COLO668 (cell line): ENCODE measurements around the gene PGAP2.
"Not testable (repeated sequence)": the region's sequence is repeated elsewhere in the genome, so short reads cannot be mapped to it uniquely, and the experiment has no call there.

Experiments used
- DNase-seq: peaks from one replicate; lab custom pipeline; 2025; ENCODE audit not compliant: unreplicated experiment; lab: John Stamatoyannopoulos, UW

The PGAP2 gene

DNA sequence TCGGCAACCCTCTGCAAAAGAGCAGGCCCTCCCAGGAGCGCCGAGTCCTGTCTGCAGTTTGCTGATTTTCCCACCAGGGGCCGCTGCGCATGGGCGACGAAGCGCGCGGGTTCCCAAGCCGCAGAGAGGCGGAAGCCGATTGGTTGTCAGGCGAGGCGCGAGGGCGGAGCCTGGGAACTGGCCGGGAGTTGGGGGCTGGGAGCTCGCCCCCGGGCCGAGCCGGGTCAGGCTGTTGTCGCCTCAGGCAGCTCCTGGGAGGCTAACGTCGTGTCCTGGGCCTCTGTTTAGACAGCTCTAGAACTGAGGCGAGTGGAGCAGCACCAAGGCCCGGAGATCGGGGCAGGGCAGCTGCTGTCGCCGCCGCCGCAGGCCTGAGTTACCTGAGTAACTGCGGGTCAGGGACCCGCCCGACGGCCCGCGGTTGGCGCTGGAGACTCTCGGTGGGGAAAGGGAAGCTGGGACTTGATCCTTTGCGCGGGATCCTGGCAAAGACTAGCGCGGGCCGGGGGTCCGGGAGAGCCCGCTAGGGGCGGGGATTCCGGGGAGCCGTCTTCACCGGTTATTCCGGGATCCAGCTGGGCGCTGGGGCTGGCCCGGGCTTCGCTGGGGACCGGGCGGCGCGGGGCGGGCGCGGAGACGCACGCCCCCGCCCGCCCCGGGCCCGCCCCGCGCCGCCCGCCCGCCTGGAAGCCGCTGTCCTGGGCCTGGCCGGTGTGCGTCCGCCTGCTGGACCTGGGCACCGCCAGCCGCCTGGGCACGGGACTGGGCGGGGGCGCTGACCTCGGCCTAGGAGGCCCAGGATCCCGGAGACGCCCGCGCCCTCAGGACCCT is 46.8 kb downstream of the PGAP2 start, which contains the start of gene STIM1:
Gene STIM1 (plus strand): TSS at position 688 of the 831 bp plus-strand sequence. CDS start 607 bp downstream, outside the sequence.
- peak; percentile 93 for DNase-seq

DNA sequence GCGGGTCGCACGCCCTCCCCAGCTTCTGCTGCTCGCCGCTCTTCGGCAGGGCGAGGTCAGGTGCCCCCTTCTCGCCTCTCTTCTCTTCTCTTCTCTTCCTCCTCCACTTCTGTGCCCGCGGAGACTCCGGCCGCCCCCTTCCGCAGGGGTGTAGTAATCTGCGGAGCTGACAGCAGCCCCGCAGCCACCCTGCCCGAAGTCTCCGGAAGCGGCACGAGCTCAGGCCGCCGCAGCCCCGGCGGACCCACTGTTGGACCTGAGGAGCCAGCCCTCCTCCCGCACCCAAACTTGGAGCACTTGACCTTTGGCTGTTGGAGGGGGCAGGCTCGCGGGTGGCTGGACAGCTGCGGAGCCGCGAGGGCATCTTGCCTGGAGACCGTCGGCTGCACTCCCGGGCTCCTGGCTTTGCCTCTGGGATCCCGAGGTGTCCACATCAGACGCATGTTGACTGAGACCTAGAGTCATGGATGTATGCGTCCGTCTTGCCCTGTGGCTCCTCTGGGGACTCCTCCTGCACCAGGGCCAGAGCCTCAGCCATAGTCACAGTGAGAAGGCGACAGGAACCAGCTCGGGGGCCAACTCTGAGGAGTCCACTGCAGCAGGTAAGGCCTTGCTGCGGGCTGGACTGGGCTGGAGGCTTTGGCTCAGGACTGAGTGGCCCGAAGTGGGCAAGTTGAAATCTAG is 47.6 kb downstream of the PGAP2 start:
- peak; percentile 51 for DNase-seq

DNA sequence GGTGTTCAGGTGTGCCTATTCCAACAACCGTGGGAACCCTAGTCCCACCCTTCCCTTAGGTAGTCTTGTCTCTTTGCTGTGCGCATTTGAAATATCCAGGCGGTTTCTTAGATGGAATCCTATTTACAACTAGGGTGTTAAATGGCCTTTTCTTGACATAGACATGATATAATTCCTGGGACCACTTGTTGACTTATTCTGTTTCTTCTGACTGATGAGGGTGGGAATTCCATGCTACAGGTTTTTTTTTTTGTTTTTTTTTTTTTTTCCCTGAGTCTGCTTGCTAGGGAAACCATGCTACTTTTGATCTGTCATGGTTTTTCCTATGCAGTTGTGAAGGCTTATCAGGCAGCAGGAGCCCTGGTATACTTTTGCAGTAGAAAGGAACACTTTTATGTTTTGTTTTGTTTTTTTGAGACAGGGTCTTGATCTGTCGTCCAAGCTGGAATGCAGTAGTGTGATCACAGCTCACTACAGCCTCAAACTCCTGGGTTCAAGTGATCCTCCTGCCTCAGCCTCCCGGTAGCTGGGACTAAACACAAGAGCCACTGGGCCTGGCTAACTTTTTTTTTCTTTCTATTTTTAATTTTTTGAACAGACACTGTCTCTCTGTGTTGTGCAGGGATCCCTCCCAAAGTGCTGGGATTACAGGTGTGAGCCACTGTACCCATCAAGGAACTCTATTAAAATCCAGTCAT is 48.6 kb downstream of the PGAP2 start:
- DNase-seq, result no peak

DNA sequence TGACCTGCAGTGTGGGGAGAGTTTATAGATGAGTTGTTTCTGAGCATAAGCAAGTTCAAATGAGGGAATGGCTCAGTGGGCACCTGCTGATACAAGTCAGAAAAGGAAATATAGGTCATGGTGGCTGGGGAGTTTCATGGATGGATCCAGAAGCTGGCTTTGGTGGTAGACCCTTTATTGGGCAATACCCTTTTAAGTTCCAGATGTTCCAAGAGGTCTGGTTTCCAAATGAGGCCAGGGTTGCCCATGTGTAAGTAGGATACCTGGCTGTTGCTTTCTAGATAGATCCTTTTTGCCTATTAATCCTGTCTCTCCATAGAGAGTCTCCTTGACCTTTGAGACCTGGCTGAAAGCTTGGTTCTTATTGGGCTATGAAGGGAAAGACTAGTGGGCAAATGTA is 49.3 kb downstream of the PGAP2 start:
- no peak for DNase-seq

DNA sequence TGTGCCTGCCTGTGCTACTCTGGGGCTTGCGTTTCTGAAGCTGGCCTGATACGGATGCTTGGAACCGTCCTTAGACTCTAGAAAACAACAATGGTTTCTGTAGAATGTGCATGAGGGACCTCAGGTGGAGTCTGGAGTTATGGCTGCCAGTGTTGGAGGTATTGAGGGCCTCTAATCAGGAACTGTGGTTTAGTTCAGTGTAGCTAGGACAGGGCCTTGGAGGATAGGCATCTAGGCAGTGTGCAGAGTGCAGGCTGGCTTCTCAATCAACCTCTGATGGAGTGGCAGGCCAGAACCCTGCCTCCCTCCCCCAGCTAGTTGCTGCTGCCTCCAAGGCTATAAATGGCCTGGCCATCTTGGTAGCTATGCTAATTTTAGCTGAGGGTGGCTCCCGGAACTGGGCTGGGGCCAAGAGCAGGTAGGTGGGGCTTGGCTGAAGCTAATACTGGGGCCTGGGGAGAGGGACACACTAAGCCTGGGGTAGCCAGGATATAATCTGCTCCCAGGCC is 51.1 kb downstream of the PGAP2 start:
- DNase-seq, result no peak

DNA sequence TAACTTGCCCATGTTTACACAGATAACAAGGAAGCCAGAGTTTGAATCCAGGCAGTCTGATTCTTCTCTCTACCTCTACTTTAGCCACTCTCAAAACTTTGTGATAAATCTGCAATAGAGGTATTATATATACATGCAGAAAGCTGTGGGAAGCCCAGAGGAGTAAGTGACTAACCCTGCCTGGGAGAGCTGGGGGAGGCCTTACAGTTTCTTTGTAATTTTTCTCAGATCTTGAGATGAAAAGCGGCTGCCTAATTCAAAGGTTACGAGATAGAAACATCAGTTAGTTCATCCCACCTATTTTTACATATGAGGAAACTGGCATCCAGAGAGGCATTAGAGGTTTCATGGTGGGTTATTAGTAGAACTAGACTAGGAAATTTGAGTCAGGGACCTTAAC is 52.0 kb downstream of the PGAP2 start:
- DNase-seq, result no peak

DNA sequence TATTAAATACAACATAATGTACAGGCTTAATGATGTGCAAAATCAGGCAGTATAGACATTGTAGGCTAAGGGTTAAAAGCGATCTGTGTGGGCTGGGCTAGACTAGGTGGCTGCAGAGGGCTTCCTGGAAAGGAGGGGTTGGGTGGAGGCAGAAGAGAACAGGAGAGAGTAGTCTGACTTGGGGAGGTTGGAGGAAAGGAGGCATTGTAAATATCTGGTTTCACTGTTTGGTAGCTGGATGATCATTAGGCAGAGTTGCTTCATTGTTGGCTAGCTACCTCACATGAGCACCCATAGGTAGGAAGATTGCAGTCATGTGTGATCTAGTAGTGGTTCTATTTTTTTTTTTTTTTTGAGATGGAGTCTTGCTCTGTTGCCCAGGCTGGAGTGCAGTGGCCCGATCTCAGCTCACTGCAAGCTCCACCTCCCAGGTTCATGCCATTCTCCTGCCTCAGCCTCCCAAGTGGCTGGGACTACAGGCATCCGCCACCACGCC is 52.6 kb downstream of the PGAP2 start:
- not testable (repeated sequence) for DNase-seq

DNA sequence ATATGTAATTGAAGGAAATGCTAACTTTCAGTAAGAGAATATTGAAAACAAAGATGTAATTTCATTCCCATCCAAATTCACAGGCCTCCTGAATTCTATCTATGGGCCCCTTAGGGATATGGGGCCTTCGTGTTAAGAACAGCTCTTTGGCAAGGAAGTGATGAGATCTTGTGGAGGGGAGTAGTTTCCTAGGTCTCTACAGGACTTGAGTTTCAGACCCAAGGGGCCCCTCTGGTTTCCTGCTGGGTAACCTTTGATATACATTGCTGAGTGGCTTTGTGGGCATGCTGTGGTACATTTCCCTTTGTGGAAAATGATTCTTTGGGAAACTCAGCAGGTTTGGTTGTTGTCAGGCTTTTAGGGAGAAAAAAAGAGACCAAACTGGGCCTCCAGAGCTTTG is 53.3 kb downstream of the PGAP2 start:
- no peak for DNase-seq

DNA sequence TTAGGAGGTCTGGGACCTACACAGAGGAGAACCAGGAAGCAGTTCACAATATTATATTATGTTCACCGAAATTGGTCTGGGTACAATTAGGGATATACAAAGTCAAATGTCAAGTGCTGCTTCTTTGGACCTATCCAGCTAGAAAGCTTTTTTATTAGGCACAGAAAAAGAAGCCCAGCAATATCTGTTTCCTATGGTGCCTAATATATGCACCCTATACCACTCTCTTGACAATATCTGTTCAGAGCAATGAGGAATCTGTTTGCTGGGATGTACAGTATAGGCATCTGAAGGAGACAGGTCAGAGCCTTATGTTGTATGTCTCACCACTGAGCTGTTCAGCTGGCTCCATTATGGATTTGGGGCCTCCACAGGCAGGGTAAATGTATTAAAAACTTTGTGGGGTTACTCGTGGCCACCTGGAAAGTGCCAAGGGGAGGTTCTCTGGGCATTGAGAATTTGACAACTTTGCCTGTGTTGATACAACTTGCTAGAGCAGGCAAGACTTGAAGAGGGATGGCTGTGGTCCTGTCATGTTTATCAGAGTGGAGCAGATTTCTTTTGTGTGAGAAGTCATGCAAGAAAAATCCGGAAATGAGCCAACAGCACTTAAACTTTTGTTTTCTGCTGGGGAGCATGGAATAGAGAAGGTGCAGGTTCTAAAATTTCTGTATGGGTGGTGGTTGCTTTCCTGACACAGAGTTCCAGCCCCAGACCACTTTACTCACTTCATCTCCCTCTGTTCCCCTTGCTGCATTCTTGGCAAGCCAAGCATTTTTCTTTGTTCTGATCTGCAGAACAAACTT is 57.2 kb downstream of the PGAP2 start:
- no peak for DNase-seq

DNA sequence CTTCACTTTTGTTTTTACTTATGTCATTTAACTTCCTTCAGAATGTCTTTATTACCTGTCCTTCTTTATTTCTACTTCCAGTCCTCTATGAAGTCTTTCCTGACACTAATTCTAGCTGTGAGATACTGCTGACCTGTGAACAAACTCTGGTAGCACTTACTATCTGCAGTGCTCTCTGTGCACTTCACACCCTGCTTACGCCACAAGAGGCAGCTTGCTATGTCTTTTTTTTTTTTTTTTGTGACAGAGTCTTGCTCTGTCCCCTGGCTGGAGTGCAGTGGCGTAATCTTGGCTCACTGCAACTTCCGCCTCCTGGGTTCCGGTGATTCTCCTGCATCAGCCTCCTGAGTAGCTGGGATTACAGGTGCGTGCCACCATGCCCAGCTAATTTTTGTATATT is 57.8 kb downstream of the PGAP2 start:
- DNase-seq, result no peak

DNA sequence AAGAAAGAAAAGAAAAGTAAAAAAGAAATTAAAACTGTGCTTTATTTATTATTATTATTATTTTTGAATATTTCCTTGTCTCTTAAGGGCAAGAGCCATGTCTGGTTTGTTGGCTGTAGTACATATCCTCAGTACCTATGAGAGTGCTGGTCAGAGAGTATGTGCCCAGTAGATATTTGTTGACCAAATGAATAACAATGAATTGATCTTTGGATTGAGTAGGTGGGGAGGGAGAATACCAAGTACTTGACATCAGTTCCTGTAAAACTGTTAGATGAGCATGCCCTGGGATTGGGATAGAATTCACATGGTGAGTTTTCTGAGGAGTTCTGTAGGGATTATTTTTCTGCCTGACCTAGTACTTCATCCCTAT is 58.5 kb downstream of the PGAP2 start:
- DNase-seq, result no peak

DNA sequence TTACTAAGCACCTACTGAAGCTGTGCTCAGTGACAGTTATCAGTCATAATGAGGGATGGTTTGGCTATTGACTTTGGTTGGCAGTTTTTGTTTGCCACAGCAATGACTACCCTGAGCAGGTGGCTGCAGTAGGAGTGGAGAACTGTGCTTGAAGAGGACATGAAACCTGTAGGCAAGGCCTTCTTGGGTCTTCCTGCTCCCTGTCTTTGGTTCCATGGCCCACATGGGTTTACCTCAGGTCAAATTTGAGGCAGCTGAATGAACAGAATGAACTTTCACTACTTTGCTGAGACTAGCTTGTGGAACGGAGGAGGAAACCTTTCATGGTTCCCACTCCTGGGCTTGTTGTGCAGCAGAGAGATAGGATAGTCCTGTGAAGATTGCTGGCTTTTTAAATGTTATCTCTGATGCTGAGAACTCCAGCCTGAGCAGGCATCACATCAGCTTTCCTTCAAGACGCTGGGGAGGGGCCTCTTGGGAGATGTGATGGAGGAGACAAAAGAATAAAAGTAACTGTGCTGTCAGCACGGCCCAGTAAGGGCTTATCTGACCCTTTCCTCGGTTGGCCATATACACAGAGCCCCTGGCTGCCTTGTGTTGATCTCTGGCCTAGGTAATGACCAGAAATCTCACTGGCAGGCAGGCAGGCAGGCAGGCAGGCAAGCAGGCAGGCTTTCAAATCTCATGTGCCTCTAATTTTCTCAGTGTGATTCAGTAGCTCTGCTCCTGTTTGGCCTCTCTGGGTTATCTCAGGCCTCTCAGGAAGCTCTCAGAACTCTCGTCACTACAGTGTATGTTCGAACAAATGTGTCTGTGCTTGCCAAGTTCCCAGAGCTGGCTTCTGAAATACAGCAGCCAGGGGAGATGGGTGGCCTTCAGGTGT is 59.1 kb downstream of the PGAP2 start:
- no peak for DNase-seq

DNA sequence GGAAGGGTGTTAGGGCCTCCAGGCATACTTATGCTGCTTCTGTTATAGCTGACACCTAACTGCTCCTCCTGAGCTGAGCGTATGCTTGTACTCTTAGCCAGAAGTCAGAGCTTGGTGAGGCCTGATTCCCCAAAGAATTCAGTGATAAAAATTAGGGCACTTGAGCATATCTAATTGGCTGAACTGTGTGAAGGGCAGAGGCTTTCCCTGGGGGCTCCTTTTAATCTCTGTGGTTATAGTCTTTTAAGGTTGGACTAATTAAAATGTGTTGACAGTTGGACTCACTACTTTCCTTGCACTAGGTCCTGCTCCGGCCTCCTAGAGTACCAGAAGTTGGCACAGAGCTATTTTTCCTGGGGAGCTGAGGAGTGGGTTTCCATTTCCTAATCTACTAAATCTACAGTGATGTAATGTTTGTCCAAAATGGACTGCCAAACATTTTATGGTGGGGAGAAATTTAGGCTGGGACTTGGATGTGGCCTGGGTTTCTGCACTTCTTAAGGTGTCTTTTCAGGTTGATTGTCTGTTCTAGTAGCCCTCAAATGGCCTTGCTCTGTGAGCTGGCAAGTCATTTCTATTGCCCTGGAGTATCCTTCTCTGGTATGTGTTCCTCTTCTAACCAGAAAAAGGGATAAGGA is 65.5 kb downstream of the PGAP2 start:
- DNase-seq, result no peak
